HG03558 (cell line): ENCODE measurements around the gene ZBTB7B.
A peak's percentile ranks its signal among the peaks of the same experiment; 100 is the strongest.
"Not testable (repeated sequence)": the region's sequence is repeated elsewhere in the genome, so short reads cannot be mapped to it uniquely, and the experiment has no call there.

Experiments
- ATAC-seq: cut with Tn5 transposase; IDR thresholded peaks from one replicate; pipeline ENCODE4 v1.9.1; 2021; ENCODE audit warnings: moderate number of reproducible peaks; ENCODE audit not compliant: unreplicated experiment; ENCODE audit errors: extremely low read depth

ZBTB7B gene

DNA sequence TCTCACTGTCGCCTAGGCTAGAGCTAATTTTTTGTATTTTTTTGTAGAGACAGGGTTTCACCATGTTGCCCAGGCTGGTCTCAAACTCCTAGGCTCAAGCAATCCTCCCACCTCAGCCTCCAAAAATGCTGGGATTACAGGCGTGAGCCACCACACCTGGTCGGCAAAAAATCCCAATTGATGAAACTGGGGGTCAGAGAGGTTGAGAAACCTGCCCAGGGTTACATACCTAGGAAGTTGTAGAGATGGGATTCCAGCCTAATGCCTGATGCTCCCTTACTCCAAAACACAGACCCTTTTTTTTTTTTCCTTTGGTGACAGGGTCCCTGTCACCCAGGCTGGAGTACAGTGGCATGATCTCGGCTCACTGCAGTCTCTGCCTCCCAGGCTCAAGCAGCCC is 15.9 kb upstream of the ZBTB7B start:
- ATAC-seq = not testable (repeated sequence)

DNA sequence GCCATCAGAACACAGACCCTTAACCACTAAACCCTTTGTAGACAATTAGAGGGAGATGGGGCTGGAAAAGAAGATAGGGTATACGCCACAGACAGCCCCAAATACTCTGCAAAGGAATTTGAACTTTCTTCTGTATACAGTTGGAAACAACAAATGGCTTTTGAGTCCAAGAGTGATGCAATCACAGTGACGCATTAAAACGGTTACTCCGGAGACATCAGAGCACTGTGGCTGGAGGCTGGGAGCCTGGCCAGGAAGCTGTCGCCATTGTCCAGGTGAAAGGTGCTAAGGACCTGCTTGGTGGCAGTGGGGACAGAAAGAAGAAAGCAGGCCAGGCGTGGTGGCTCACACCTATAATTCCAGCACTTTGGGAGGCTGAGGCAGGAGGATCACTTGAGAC is 15.3 kb upstream of the ZBTB7B start:
- no peak for ATAC-seq

- ATAC-seq = no peak
These were observed 14.3 kb upstream of the ZBTB7B start for GRCh38 chr1:154988058-154988954.

GRCh38 chr1:154989195-154989860 is 13.3 kb upstream of the ZBTB7B start:
- no peak for ATAC-seq

GRCh38 chr1:154990276-154990675 is 12.3 kb upstream of the ZBTB7B start:
- no peak for ATAC-seq

- no peak for ATAC-seq
These were observed 9.7 kb upstream of the ZBTB7B start for GRCh38 chr1:154992721-154993571.

DNA sequence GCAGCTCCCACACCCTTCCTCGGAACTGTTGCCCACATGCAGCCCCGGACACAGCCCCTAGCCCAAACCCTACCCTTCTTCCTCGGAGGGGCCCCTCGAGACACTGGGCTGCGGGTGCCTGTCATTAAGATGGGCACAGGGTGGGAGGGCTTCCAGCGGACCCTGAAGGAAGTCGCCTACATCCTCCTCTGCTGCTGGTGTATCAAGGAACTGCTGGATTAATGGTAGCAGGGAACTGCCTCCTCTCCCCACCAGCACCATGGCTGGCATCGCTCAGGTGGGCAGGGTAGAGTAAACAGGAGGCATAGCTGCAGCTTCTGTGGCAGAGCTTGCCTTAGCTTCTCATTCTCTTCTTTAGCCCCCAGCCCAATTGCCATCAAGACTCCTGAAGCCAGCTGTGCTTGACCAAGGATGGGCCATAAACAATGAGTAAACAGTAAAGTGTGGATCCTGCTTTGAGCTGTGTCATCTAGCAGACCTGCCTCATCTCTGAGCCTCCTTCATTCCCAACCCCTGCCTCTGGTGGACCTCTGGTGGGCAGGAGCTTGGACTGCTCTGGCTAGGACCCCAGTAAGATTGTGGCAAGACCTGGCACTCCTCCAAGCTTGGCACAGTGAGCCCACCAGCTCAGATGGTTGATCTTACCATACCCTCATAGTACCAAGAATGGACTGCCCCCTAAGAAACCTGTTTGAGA is 8.9 kb upstream of the ZBTB7B start, which contains the start of gene LENEP:
LENEP (plus strand) TSS at position 15 of the 697 bp plus-strand sequence; CDS start at position 37, 22 bp downstream.
- ATAC-seq = no peak

DNA sequence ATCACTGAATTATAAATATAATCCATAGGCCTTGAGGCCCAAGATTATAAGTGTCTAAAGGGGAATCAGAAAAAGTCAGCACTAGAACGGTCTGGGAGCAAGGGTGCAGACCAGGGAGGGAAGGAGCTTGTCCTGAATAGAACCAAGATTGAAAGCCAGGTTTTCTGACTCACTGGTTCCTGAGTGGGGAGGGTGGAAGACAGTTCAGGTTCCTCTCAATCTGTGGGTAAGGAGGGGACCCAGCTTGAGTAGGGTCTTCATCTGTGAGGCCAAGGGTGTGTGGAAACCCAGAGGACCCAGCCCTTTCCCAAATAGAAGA is 8.4 kb upstream of the ZBTB7B start:
- ATAC-seq = no peak

DNA sequence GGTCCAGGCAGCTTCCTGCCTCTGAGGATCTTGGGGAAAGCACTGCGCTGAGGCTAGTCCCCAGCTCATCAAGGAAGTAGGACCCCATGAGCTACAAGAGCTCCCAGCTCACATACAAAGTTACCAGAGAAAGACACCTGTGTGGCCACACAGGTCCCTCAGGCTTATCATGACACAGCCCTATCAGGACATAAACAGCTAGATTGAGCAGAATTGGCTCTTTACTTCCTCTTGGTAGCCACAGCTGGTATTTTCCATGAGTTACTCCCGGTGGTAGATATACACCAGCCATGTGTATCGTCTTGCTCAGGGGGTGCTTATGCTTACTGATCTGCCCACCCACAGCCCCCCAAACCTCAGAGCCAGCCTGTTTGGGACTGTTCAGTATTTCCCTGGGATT is 8.0 kb upstream of the ZBTB7B start:
- no peak for ATAC-seq

GRCh38 chr1:154995301-154995983 is 7.2 kb upstream of the ZBTB7B start:
- ATAC-seq = not testable (repeated sequence)

DNA sequence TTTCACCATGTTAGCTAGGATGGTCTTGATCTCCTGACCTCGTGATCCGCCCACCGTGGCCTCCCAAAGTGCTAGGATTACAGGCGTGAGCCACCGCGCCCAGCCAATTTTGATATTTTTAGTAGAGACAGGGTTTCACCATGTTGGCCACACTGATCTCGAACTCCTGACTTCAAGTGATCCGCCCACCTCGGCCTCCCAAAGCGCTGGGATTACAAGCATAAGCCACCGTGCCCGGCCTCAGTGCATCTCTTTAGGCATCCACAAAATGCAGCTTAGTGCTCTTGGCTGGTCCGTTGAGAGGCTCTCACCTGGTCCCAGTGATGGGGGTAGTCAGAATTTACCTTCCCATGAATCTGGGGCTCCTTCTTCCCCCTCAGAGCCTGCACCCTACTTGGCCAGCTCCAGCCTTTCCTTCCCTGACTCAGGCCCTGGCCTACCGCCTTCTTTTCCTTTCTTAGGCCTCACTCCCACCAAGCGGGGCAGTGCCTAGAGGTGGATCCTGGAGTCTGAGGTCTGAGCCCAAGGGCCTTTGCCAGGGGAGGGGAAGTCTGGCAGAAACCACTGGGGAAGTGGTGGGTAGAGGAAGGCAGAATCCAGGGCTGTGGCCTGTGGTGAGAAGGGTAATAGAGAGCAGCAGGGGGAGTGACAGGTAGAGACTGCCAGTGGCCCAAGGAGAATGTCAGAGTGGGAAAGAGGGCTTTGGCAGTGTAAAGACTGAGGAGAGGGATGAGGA is 5.5 kb upstream of the ZBTB7B start:
- ATAC-seq = no peak

GRCh38 chr1:154998201-154998780 is 4.3 kb upstream of the ZBTB7B start:
- no peak for ATAC-seq

DNA sequence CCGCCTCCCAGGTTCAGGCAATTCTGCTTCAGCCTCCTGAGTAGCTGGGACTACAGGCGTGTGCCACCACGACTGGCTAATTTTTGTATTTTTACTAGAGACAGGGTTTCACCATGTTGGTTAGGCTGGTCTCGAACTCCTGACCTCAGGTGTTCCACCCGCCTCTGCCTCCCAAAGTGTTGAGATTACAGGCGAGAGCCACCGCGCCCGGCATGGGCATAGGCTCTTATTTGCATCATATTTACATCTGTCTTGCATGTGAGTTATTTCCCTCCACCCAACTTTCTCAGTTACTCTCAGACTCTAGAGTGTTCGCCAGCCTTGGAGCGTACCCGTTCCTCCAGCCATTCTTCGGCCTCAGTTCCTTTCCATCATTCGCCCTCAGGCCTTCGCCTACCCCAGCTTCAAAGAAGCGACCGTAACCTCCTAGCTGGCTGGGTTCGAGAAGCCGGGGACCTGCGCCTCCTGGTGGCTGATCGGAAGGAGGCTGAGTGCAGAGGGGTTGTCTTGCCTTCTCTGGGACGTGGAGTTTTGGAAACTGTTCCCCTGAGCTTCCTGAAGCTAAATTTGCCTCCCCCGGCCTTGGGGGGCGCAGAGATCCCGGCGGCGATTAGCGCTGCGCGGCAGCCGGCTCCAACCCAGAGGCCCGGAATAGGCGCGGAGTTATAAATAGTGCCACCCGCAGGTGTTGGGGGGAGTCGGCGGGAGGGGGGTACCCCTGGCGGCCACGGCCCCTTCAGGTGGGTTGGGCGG is 3.6 kb upstream of the ZBTB7B start:
- no peak for ATAC-seq

DNA sequence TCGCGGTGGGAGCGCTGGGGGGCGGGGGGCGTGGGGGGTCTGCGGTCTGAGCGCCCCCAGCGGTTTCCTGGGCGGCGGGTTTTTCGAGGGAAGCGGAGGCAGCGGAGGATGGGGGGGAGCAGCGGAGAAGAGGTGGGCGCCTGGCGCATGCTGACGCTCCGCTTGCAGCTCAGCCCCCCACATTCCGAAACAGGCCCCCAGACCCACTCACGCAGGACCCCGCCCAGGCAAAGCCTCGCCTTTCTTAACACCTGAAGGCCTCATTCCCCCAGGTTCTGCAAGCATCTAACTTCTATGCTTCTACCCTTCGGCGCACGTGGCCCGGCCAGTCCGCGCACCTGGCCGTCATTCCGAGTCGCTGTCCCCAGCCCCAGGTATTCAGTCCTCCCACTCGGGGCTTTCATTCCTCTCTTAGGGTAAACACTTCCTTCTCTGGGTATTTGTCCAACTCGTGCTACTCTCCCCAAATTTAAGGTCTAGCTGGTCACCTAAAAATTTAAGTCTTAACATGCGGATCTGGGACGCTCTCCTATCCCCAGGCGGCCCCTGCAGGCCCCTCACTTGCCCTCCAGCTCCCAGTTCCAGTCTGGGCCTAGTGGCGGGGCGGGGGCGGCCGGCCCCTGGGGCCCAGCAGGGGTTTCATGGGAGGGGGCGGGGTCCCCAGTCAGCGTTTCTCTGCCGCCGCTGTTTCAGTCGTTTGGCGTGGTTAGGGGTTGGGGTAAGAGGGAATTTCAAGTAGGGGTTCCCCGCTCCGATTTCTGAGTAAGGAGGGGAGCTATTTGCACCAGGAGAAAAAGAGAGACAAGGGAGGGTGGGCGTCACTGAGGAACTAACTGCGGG is 2.8 kb upstream of the ZBTB7B start:
- no peak for ATAC-seq

DNA sequence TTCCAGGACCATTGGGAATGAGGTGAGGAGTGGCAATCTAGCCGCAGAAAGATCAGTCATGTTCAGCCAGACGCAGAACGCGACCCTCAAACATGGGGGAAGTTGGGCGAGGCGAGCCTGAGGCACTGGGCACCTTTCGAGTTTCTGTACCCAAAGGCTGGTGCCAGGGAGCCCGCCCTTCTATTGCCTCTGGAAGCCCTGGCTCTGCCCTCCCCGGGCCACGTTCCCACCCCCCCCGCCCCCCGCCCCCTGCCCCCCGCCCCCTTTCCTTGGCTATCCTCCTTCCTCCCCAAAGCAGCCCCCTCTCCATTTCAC is 2.2 kb upstream of the ZBTB7B start:
- no peak for ATAC-seq

DNA sequence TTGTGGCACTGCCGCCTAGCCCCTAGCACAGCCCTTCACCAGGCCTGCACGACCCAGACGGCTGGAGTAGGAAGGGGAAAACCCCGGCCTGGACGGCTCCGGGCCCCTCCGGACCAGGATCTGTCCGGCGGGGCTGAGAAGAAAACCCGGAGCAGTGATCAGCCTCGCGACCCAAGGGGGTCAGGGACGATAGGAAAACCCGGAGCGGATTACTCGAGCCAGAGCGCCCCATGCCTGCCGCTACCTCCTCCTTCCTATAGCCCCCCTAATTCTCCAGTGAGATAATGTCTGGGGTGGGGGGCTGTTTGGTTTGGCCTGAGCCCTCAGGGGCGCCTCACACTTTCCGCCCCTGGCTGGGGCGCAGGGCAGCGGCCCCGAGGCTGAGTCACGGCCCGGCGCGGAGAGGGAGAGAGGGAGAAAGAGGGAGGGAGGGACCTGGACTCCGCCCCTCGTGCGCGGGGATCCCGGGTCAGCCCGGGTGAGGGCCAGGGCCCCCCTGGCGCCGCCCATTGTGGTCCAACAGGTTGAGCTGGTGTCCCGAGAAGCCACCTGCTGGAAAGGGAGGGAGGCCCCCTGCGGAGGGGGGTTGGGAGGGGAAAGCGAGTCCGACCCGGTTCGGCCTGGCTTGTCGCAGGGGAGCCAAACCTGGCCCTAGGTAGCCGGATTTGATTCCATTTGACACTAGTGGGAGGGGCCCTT is 1.7 kb upstream of the ZBTB7B start:
- peak; percentile 26 for ATAC-seq

GRCh38 chr1:155001425-155001674 is 1.3 kb upstream of the ZBTB7B start:
- ATAC-seq = no peak
